BE2C (cell line): Measurements from ENCODE around the gene TBC1D7.

Experiments used
- DNase-seq: peaks from one replicate; pipeline ENCODE4 v3.0.0-alpha.2; 2020
- H3K27me3 ChIP-seq: fragments of 250-450 bp; sonication (Bioruptor Pico); 2 replicates; pipeline ENCODE4 v1.5.1; 2020; ENCODE audit warnings: mild to moderate bottlenecking
- H3K36me3 ChIP-seq: fragments of 250-450 bp; sonication (Bioruptor Pico); 2 replicates; pipeline ENCODE4 v1.5.1; 2020; ENCODE audit warnings: mild to moderate bottlenecking
- H3K4me1 ChIP-seq: fragments of 250-450 bp; sonication (Bioruptor Pico); 2 replicates; pipeline ENCODE4 v1.5.1; 2020
- H3K4me3 ChIP-seq: 2 replicates; pipeline ENCODE4 v1.5.1; 2011; ENCODE audit warnings: low read depth, low read length
- H3K9me3 ChIP-seq: fragments of 250-450 bp; sonication (Bioruptor Pico); 2 replicates; pipeline ENCODE4 v1.5.1; 2020
- TF ChIP-seq, protein P1 (sequence below): IDR thresholded peaks from 2 replicates; pipeline ENCODE4 v1.5.1; 2012; ENCODE audit warnings: mild to moderate bottlenecking, low read depth, low read length

TBC1D7 gene

DNA sequence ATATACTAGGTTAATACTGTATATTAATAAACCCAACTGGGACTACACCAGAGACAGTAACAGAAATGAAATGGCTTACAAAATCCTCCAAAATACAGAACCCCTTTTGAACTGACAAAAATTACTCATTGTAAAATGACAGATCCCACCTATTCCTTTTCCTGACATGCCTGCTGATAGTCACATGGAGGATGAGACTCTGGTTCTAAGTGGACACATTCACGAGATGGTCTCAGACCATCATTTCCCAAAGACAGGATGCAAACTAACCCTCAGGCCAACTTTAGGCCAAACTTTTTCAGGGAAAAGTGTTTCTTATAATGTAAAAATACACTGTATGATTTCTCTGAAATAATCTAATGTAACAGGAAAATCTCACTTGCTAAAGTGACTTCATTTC, 22.5 kb downstream of the TBC1D7 start:
- peaks cover 8% of the 10 kb centered on the region; the same call in 1 of the 2 replicates for H3K36me3 ChIP-seq
- no peaks in the 10 kb centered on the region for H3K9me3 ChIP-seq
- H3K27me3 ChIP-seq: no peaks in the 10 kb centered on the region
- TF ChIP-seq, protein P1, sequence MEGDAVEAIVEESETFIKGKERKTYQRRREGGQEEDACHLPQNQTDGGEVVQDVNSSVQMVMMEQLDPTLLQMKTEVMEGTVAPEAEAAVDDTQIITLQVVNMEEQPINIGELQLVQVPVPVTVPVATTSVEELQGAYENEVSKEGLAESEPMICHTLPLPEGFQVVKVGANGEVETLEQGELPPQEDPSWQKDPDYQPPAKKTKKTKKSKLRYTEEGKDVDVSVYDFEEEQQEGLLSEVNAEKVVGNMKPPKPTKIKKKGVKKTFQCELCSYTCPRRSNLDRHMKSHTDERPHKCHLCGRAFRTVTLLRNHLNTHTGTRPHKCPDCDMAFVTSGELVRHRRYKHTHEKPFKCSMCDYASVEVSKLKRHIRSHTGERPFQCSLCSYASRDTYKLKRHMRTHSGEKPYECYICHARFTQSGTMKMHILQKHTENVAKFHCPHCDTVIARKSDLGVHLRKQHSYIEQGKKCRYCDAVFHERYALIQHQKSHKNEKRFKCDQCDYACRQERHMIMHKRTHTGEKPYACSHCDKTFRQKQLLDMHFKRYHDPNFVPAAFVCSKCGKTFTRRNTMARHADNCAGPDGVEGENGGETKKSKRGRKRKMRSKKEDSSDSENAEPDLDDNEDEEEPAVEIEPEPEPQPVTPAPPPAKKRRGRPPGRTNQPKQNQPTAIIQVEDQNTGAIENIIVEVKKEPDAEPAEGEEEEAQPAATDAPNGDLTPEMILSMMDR: no peak
- H3K4me1 ChIP-seq: no peaks in the 10 kb centered on the region
- H3K4me3 ChIP-seq: no peak overlapping the region
- no peak for DNase-seq

DNA sequence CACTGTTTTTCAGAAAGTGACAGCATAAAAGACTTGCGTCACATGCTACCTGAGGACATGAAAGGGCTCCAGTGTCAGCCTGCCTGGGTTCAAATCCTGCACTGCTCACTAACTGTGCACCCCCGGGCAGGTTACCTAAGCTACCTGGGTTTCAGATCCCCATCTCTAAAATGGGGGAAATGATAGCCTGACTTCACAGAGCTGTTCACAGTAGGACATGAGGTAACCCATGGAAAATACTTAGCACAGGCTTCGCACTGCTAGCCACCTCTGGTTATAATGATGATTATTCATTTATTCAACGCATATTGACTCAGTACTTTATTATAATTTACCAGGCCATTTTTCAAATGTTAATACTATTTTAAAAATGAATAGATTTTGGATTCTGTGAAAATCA, 23.0 kb downstream of the TBC1D7 start:
- H3K36me3 ChIP-seq: peaks cover 8% of the 10 kb centered on the region; the same call in 1 of the 2 replicates
- no peaks in the 10 kb centered on the region for H3K4me1 ChIP-seq
- no peak overlapping the region for H3K4me3 ChIP-seq
- H3K9me3 ChIP-seq: no peaks in the 10 kb centered on the region
- H3K27me3 ChIP-seq: no peaks in the 10 kb centered on the region
- DNase-seq: no peak
- TF ChIP-seq, protein P1: no peak

DNA sequence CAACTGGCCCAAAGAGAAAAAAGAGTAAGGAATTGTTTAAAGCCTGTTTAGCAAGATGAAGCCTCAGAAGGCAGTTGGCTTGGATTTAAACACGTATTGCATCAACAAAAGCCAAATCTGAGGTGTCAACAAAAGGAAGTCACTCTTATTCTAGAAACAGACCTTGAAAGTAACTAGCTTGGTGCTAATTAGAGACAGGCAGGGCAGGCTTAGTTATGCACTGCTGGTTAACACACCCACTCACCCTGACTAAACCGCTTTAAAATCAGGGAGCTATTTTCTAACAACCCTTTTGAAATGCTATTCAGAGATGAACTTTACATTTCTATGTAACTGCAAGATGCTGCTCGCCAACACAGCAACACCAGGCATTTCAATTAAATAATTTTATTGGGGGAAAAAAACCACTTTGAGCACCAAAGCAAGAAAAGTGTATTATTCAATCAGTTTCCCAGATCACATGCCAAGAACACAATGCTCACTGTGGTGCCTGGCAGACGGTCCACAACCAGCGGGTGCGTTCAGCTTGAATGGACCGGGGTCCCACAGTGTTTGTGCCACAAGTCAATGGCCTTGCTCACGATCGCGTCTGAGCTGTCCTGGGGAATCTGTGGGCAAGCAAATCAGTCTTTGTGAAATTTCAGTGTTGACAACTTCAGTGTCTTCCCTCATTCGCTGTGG, 23.6 kb downstream of the TBC1D7 start:
- Histone ChIP-seq H3K9me3 (no peaks in the 10 kb centered on the region), H3K27me3 (no peaks in the 10 kb centered on the region), H3K4me3 (no peak overlapping the region), H3K36me3 (peaks cover 10% of the 10 kb centered on the region; the same call in 1 of the 2 replicates), H3K4me1 (no peaks in the 10 kb centered on the region)
- DNase-seq: no peak
- TF ChIP-seq, protein P1: no peak

DNA sequence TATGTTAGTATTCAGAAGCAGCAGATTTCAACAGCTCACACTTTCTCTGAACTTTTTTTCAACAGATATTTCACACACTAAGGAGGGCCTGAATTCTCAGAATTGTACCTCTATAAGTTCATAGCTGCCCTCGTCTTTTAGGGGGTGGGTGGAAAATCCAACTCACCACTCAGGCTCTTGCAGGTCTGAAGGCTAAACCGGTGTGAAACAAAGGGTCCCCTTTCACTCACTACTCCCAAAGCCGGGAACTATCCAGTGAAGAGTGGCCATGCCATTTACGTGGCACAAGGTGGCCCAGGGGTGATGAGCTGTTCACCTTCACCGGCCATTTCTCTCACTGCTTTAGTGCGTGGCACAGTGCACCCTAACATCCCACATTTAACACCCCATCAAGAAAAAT, 24.2 kb downstream of the TBC1D7 start:
- Histone ChIP-seq H3K9me3 (no peaks in the 10 kb centered on the region), H3K4me1 (no peaks in the 10 kb centered on the region), H3K4me3 (no peak overlapping the region), H3K36me3 (peaks cover 10% of the 10 kb centered on the region; the same call in 1 of the 2 replicates), H3K27me3 (no peaks in the 10 kb centered on the region)
- DNase-seq: no peak
- TF ChIP-seq, protein P1: no peak

DNA sequence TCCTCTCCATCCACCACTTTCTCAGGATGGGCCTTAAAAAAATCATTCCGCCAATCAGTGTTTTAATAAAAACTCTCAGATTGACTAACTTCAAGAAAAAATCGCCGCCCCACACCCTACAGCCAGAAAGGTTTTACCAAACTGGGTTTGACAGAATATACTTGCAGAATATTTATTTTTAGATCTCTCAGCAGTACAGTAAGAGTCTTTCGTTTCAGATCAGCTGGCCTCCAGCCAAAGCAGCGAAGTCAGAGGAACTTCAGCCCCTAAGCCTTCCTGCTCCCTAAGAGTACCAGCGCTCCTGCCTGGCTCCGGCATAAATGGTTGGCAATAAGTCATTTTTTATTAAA, 24.7 kb downstream of the TBC1D7 start:
- Histone ChIP-seq H3K9me3 (no peaks in the 10 kb centered on the region), H3K4me3 (no peak overlapping the region), H3K27me3 (no peaks in the 10 kb centered on the region), H3K4me1 (no peaks in the 10 kb centered on the region), H3K36me3 (peaks cover 10% of the 10 kb centered on the region; the same call in 1 of the 2 replicates)
- TF ChIP-seq, protein P1: no peak
- DNase-seq: no peak
